Activated CD4-positive, alpha-beta T cell treated with anti-CD3 and anti-CD28 coated beads, Interleukin-10, Interleukin-2, amounts not matched to agents 100 ng/mL and 50 ng/mL, durations not matched to agents 16 hours and 8 hours (primary cell): ENCODE results near the gene NTMT2.
"Not testable (repeated sequence)": the region's sequence is repeated elsewhere in the genome, so short reads cannot be mapped to it uniquely, and the experiment has no call there.

Source experiments
- DNase-seq: peaks from one replicate; pipeline ENCODE4 v3.0.0-alpha.2; 2020

Gene NTMT2

GRCh38 chr1:170162459-170163246, 16.9 kb downstream of the NTMT2 start:
- DNase-seq, result no peak

GRCh38 chr1:170164103-170164763, 18.5 kb downstream of the NTMT2 start:
- peak; percentile 17 for DNase-seq

- DNase-seq, result no peak
Observed at GRCh38 chr1:170166518-170167180, 20.9 kb downstream of the NTMT2 start.

- DNase-seq, result no peak
Observed at GRCh38 chr1:170168265-170168664, 22.5 kb downstream of the NTMT2 start.

- not testable (repeated sequence) for DNase-seq
Observed at GRCh38 chr1:170170513-170170912, 24.8 kb downstream of the NTMT2 start.

GRCh38 chr1:170174395-170174794, 28.6 kb downstream of the NTMT2 start:
- no peak for DNase-seq

GRCh38 chr1:170175041-170175440, 29.3 kb downstream of the NTMT2 start:
- no peak for DNase-seq

GRCh38 chr1:170175484-170175883, 29.7 kb downstream of the NTMT2 start:
- no peak for DNase-seq

- DNase-seq, result peak; percentile 3
Observed at GRCh38 chr1:170176772-170177171, 31.0 kb downstream of the NTMT2 start.

GRCh38 chr1:170182442-170182841, 36.7 kb downstream of the NTMT2 start:
- no peak for DNase-seq

- DNase-seq, result no peak
Observed at GRCh38 chr1:170192546-170192945, 46.8 kb downstream of the NTMT2 start.

- DNase-seq, result no peak
Observed at GRCh38 chr1:170194451-170194850, 48.7 kb downstream of the NTMT2 start.

GRCh38 chr1:170196490-170197236, 50.9 kb downstream of the NTMT2 start:
- no peak for DNase-seq

- DNase-seq, result no peak
Observed at GRCh38 chr1:170198090-170198489, 52.3 kb downstream of the NTMT2 start.

GRCh38 chr1:170198584-170198983, 52.8 kb downstream of the NTMT2 start:
- DNase-seq, result no peak

GRCh38 chr1:170200161-170200560, 54.4 kb downstream of the NTMT2 start:
- DNase-seq, result no peak

- no peak for DNase-seq
Observed at GRCh38 chr1:170200621-170201397, 55.0 kb downstream of the NTMT2 start.

GRCh38 chr1:170203693-170204092, 57.9 kb downstream of the NTMT2 start:
- no peak for DNase-seq

- no peak for DNase-seq
Observed at GRCh38 chr1:170204121-170204520, 58.4 kb downstream of the NTMT2 start.

GRCh38 chr1:170205301-170205700, 59.5 kb downstream of the NTMT2 start:
- DNase-seq, result no peak

- DNase-seq, result no peak
Observed at GRCh38 chr1:170209125-170209524, 63.4 kb downstream of the NTMT2 start.

- no peak for DNase-seq
Observed at GRCh38 chr1:170210142-170210541, 64.4 kb downstream of the NTMT2 start.
